K562 treated with DMSO at 1 percent for 4 hours (cell line): Measurements from ENCODE around the gene SPATS2. TPM values are rescaled to one million over a fixed set of nuclear protein-coding genes. Genes with fewer than 3 reads are reported as not detected.

Source experiments
- total RNA-seq: library from RNA; unstranded; fragments of 300-600 nt; gene quantifications from 2 replicates; pipeline ENCODE4 v1.2.3, GENCODE V29; 2022; ENCODE audit not compliant: insufficient read depth

The SPATS2 gene
- total RNA-seq = 12.8 and 13.6 TPM in 2 replicates

DNA sequence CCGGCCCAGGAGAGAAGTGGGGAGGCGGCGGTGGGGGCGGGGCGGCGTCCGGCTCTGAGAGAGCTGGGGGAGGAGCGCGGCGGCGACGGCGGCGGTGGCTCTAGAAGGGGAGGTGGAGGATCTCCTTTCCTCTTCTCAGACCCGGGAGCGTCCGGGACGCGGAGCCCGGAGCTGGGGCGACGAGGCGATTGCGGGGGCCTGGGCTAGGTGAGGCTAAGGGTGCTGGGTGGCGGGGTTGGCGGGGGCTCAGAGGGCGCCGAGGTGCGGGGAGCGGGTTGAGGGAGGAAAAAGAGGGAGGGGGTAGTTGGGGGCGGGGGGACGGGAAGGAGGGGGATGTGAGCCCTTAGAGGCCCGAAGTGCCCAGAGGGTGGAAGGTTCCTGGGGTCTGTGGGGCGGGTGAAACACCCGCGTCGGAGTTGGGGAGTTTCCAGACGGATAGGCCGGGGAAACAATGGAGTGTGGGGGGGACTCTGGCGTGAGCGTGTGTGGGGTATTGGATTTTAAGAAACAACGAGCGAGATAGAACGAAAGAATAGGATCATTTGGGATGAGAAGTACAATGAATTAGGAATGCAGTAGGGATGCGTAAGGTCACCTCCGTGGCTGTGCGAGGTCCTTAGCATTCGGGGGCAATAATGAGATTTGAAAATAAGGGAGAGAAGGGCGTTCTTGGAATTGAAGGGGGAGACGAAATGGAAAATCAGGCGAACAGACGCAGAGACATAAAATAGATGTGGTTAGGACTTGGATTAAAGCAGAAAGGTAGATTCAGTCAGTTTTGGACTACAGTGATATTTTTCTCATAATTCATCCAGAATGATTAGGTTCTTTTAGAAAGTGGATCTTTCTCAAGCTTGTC, at the start of gene SPATS2:
Gene SPATS2 (plus strand): TSS at position 82 of the 859 bp plus-strand sequence. CDS start 93,551 bp downstream, outside the sequence.

DNA sequence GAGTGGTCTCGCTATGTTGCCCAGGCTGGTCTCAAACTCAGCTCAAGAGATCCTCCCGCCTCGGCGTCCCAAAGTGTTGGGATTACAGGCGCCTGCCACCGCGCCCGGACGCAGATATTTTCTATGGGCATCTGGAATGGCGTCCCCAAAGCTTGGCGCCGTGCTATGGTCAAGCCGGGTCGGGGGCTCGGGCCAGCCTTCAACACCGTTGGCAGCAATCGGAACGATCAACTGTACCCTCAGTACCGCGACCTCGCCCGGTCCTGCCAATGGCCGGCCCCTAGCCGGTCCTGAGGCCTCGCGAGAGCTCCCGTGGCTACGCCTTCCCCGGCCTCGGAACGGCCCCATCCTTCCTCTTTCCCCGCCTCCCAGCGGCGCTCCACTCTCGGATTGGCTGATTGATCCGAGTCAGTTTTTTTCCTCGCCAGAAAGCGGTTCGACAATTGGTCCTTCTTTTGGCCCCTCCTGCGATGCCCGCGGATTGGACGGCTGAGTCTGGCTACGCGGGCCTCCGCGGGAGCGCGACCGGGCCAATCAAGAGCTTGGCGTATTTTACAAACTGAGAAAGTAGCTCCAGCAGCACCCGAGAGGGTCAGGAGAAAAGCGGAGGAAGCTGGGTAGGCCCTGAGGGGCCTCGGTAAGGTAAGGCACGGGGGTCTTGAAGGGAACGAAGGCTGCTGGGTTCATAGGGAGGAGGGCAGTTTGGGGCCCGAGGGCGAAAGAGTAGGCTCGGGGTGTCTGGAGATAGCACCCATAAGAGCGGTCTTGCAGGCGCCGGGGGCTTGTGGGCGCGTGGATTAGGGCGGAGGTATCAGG, 44.3 kb upstream of the SPATS2 start, which contains the start of gene TROAP:
Gene TROAP (plus strand): TSS at position 548 of the 816 bp plus-strand sequence. CDS start 354 bp downstream, outside the sequence.

DNA sequence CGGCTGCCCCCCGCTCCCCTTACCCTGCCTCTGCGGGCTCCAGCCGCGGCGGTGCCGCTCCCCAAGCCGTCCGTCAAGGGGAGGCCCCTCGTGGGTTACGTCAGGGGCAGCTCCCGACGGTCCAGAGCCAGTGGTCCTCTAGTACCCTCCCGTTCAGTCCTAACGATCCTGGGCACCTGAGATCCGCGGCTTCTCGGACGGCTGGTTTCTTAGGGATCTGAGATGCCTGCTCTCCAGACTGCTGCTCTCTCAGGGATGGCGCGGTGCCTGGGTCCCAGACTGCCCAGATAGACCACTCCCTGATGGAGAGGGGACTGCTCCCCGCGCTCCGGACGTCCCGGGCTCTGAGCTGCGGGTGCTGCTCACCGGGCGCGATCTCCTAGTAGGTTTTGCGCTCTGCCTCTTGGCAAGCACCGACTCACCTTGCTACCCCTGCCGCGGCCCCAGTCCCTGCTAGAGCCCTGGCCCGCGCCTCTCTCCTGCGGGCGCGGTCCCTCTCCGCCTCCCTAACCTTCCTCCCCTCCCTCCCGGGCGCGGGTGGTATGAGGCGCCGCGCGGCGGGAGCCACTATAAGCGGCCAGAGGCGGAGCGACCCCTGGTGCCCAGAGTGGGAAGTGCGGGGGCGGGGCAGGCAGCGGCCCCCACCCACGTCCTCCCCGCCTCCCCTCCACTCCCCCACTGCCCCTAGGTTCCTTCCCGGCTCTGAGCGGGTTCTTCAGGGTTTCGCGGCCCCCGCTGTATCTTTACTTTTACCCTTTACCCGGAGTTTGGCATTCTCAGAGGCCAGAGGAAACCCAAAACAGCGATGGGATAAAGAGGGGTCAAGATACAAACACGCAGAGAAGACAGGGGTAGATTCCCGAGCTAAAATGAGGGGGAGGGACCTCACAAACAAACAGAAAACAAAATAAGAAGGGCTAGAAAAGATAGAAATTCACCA, 30.3 kb upstream of the SPATS2 start, which contains the start of gene C1QL4:
Gene C1QL4 (minus strand): TSS at position 544 of the 940 bp plus-strand sequence. CDS start 711 bp downstream, outside the sequence.

DNA sequence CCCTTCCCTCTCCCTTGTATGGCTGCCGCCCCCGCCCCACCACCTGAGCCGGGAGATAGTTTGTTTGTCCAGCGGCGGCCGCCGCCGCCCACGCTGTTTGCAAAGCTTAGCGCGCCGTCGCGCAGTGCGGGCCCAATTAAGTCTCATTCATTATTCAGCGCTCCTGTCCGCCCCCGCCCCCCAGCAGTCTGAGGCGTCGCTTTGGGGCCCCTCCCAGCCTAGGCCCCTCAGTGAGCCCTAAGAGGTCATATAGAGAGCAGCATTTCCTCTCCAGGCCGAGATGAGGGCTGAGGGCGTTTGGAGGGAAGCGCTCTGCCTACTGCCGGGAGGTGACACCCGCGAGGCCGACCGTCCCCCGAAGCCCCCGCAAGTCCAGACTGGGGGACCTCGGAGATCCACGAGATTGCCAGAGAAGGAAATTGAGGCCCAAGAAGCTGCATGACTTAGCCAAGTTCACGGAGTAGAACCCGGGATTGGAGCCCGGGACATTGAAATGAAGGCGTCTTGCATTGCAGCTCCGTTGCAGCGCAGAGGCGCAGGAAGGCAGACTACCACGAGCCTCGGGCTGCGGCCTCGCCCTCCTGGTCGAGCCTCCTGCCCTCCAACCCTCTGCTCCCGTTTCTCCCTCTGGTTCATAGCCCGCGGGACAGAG, 20.5 kb upstream of the SPATS2 start, which contains the start of gene DNAJC22:
Gene DNAJC22 (plus strand): TSS at position 230 of the 652 bp plus-strand sequence. CDS start 1,985 bp downstream, outside the sequence.

DNA sequence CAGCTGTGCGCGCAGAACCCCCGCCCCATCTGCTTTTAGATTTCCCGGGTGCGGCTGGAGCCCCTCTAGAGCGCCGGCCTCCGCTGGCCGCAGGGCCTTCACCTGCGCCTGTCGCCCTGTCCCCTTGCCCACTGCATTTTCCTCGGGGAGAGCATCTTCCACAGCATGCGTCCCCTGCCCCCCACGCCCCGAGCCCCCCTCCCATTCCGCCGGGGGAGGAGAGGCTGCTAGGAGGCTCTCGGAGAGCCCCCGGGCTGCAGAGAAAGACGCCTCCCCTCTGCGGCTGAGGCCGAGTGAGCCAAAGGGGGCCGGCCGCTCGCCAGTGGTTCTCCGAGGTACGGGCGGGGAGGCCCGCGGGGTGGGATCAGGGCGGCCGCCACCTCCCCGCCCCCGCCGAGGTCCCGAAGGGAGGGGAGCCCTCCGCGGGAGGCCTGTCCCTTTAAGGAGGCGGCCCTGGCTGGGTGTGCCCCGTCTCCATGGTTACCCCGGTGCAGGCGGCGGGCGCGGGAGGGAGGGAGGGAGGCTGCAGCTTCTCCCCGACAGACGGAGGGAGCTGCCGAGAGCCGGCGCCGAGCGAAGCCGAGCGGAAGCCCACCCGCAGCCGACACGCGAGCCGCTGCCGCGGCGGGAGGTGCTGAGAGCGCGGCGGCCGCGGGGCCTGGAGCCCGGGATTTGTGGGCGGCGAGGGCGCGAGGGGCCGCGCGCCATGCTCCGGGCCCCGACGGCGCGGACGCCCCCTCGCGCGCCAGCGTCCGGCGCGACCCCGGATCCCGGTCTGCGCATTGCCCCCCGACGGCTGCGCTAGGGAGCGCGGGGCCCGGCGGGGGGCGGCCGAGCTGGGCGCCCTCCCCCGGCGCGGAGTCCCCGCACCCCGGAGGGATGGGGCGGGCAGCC, 171.5 kb downstream of the SPATS2 start, which contains the start of gene KCNH3:
Gene KCNH3 (plus strand): TSS at position 521 of the 894 bp plus-strand sequence. CDS start 387 bp downstream, outside the sequence.

DNA sequence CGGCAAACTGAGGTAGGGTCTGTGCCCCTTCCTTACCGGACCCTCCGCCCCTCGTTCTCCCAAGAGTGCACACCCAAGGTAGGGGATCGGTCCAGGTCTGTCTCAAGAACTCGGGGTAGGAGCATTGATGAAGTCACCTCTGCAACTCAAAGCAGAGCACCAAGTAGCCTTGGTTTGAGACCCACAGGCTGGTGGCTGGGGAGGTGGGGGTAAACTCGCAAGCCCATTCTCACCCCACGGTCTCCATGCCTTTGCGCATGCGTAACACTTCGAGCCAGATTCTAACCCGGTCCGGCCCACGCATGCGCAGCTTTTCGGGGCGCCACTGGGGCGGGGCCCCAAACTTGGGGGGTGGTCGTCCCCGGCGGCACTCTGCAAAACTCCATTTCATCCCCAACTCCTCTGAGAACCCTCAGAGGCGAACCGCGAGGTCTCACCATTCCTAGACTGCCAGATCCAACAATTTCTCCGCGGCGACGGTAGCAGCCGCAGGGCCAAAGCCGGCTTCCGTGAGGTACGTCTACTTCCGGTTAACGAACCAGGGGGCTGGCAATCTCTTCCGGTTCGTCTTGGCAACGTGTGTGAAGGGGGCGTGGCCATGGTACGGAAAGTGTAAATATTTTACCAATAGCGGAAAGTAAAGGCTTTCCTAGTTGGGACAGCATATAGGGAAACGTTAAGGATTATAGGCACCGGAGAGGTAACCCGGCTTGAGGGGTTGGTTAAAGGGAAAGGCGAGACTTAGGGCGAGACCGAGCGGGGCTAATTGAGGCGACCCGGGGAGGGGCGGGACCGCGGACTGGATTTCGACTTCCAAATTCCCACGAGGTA, 200.6 kb downstream of the SPATS2 start, which contains the start of gene MCRS1:
Gene MCRS1 (minus strand): TSS at position 532 of the 831 bp plus-strand sequence. CDS start 1,411 bp downstream, outside the sequence.

Other genes with a start within 250 kb of the SPATS2 start
- 2,409 and 2,413 TPM in 2 replicates for gene TUBA1B, start 236.1 kb upstream of the SPATS2 start, total RNA-seq
- 27.3 and 34.8 TPM in 2 replicates for gene TUBA1A, start 178.4 kb upstream of the SPATS2 start, total RNA-seq
- gene TUBA1C, start 102.4 kb upstream of the SPATS2 start, total RNA-seq = 705 and 867 TPM in 2 replicates
- gene PRPH, start 72.3 kb upstream of the SPATS2 start, total RNA-seq = 1.4 and 3.5 TPM in 2 replicates
- gene TROAP, start 44.2 kb upstream of the SPATS2 start, total RNA-seq = 44.7 and 69.4 TPM in 2 replicates
- gene C1QL4, start 30.3 kb upstream of the SPATS2 start, total RNA-seq = 1.7 and 2.1 TPM in 2 replicates
- gene DNAJC22, start 20.6 kb upstream of the SPATS2 start, total RNA-seq = 0.35 TPM in 1 of 2 replicates, not detected in the other
- 0.19 TPM in 1 of 2 replicates, not detected in the other for gene KCNH3, start 171.6 kb downstream of the SPATS2 start, total RNA-seq
- gene MCRS1, start 200.7 kb downstream of the SPATS2 start, total RNA-seq = 61.9 and 72.3 TPM in 2 replicates
- 0.56 and 0.69 TPM in 2 replicates for gene FAM186B, start 238.2 kb downstream of the SPATS2 start, total RNA-seq